HG03135 (cell line): ENCODE data around the gene HPSE.
"Not testable (repeated sequence)": the region's sequence is repeated elsewhere in the genome, so short reads cannot be mapped to it uniquely, and the experiment has no call there.

Source experiments
- ATAC-seq: cut with Tn5 transposase; IDR thresholded peaks from one replicate; pipeline ENCODE4 v1.9.1; 2021; ENCODE audit warnings: mild to moderate bottlenecking, moderate library complexity; ENCODE audit not compliant: unreplicated experiment

The HPSE gene

GRCh38 chr4:83284193-83285054 is 50.2 kb downstream of the HPSE start, which contains the start of gene COQ2:
TSS of gene COQ2 (minus strand) at chr4:83284798. CDS start at chr4:83284764, 34 bp downstream.
- peak; percentile 82 for ATAC-seq

GRCh38 chr4:83283181-83283580 is 51.5 kb downstream of the HPSE start:
- no peak for ATAC-seq

DNA sequence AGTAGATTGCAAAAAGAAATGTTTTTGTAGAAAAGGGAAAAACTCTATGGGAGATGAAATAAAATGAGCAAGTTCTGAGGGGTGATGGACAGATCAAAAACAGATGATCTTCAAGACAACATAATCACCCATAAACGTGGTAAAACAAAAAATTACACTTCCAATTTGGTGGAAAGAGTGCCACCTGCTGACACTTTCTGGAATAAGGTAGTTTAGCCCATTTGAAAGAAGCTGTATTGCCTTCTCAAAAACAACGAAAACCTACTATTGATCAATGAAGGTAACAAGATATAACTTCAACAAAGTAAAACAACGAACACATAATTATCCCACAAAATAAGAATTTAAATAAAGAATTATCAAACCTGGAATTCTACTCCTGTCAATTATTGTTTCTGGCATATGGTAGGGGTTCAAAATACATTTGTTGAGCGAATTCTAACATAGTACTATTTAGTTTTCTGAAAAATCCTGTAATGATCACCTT is 52.6 kb downstream of the HPSE start:
- ATAC-seq, result no peak

DNA sequence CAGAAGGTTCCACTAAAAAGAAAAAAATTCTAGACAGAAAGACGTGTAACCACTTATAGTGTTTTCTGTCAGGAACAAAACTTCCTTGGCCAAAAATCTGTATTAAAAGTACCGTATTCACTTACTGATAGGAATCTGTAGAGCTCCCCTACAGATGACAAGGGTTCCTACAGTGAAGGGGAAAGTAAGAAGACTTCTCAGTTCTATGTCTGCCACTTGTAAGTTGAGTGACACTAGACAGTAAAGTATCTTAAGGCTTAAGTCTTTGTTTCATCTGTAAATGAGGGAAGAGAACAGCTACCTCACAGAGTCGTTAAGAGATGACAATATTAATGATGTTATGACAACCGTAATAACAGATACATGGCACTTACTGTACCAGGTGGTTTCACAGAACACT is 53.3 kb downstream of the HPSE start:
- ATAC-seq, result no peak

DNA sequence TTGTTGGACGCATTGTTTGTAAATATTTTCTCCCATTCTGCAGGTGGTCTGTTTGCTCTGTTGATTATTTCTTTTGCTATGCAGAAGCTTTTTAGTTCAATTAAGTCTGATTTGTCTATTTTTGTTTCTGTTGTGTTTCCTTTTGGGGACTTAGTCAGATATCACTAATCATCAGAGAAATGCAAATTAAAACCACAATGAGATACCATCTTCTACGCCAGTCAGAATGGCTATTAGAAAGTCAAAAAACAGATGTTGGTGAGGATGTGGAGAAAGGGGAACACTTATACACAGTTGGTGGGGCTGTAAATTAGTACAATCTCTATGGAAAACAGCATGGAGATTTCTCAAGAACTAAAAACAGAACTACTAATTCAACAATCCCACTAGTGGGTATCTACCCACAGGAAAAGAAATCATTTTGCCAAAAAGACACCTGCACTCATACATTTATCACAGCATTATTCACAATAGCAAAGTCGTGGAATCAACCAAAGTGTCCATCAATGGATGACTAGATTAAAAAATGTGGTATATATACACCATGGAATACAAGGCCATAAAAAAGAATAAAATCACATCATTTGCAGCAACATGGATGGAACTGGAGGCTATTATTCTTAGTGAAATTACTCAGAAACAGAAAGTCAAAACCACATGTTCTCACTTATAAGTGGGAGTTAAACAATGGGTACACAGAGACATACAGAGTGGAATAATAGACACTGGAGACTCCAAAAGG is 58.2 kb downstream of the HPSE start:
- ATAC-seq, result peak; percentile 68

DNA sequence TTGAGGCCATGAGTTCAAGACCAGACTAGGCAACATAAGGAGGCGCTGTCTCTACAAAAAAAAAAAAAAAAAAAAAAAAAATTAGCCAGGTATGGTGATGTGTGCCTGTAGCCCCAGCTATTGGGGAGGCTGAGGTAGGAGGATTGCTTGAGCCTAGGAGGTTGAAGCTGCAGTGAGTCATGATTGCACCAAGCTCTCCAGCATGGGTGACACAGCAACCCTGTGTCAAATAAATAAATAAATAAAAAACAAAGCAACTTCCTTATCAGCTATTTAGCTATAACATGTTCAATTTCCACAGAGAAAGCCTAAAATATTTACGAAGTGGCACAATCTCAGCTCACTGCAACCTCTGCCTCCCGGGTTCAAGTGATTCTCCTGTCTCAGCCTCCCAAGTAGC is 60.7 kb downstream of the HPSE start:
- ATAC-seq, result not testable (repeated sequence)

- ATAC-seq, result peak; percentile 83
These were observed 61.7 kb downstream of the HPSE start for GRCh38 chr4:83272900-83273299.

GRCh38 chr4:83269256-83269655 is 65.4 kb downstream of the HPSE start:
- no peak for ATAC-seq

- ATAC-seq, result no peak
These were observed 66.2 kb downstream of the HPSE start for GRCh38 chr4:83268491-83268890.

GRCh38 chr4:83267830-83268475 is 66.7 kb downstream of the HPSE start:
- ATAC-seq, result no peak

- ATAC-seq, result no peak
These were observed 67.4 kb downstream of the HPSE start for GRCh38 chr4:83267121-83267829.

- ATAC-seq, result no peak
These were observed 68.0 kb downstream of the HPSE start for GRCh38 chr4:83266689-83267088.

GRCh38 chr4:83263106-83263505 is 71.5 kb downstream of the HPSE start:
- no peak for ATAC-seq

GRCh38 chr4:83262682-83263081 is 72.0 kb downstream of the HPSE start:
- ATAC-seq, result no peak

GRCh38 chr4:83261307-83261706 is 73.3 kb downstream of the HPSE start:
- ATAC-seq, result no peak

- no peak for ATAC-seq
These were observed 75.1 kb downstream of the HPSE start for GRCh38 chr4:83259586-83259985.

DNA sequence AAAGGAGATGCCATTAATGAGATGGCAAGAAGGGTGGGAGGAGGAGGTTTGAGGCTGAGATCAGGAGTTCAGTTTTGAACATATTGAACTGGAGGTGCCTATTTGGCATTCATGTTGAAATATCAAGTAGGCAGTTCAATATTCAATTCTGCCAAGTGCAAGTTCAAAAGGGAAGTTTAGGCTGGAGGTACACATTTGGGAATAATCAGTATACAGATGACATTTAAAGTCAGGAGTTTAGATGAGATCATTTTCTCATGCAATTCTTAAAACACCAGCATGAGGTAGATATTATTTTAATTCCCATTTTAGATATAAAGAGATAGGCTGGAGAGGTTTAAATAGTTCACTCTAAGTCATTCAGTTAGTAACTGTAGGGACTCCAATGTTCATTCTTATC is 76.2 kb downstream of the HPSE start:
- no peak for ATAC-seq

GRCh38 chr4:83257811-83258210 is 76.8 kb downstream of the HPSE start:
- no peak for ATAC-seq

GRCh38 chr4:83255584-83255983 is 79.1 kb downstream of the HPSE start:
- no peak for ATAC-seq

GRCh38 chr4:83252782-83253405 is 81.8 kb downstream of the HPSE start:
- ATAC-seq, result peak; percentile 55
